ENCODE results near the gene TMEM63C. TPM values are rescaled to one million over a fixed set of nuclear protein-coding genes. Genes with fewer than 3 reads are reported as not detected.

Gene TMEM63C
- total and polyA plus RNA-seq, 8 donors = 0.14 to 8.8 (median 1.4) TPM; not detected in 2

DNA sequence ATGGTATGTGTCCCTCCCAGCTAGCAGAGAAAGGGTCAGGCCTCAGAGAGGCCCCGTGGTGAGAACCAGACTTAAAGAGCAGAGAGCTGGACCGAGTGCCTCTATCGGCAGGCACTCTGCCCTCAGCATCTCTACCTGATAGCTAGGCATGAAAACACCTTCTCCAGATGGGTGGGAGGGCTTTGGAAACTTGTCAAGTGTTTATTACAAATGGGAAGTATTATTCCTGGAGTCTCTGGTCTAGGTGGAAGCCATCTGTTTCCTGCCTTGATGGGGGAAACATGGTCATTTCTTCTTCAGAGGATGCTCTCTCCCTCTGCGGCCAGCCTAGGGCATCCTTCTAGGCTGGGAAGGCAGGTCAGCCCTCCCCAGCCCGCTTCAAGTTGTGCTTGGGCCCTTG is 2.3 kb downstream of the TMEM63C start:
- peak in 1 of 2 donors; percentile 21 for DNase-seq
- WGBS, 5 donors = 46 to 60% (median 51%) methylated on average over 4 to 5 of the region's 5 CpGs

GRCh38 chr14:77184396-77185092 is 2.9 kb downstream of the TMEM63C start:
- Histone ChIP-seq H3K27me3 (peaks cover 0 to 87% (median 38%) of the 10 kb centered on the region in 3 donors), H3K27ac (no peak overlapping the region), H3K9me3 (no peaks in the 10 kb centered on the region), H3K4me3 (no peak overlapping the region), H3K36me3 (no peaks in the 10 kb centered on the region), H3K4me1 (peaks cover 8 to 15% (median 13%) of the 10 kb centered on the region in 4 donors)
- TF ChIP-seq POLR2A (IDR thresholded peaks at IDR 0.05) = no peak
- TF ChIP-seq, protein P1, sequence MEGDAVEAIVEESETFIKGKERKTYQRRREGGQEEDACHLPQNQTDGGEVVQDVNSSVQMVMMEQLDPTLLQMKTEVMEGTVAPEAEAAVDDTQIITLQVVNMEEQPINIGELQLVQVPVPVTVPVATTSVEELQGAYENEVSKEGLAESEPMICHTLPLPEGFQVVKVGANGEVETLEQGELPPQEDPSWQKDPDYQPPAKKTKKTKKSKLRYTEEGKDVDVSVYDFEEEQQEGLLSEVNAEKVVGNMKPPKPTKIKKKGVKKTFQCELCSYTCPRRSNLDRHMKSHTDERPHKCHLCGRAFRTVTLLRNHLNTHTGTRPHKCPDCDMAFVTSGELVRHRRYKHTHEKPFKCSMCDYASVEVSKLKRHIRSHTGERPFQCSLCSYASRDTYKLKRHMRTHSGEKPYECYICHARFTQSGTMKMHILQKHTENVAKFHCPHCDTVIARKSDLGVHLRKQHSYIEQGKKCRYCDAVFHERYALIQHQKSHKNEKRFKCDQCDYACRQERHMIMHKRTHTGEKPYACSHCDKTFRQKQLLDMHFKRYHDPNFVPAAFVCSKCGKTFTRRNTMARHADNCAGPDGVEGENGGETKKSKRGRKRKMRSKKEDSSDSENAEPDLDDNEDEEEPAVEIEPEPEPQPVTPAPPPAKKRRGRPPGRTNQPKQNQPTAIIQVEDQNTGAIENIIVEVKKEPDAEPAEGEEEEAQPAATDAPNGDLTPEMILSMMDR (IDR thresholded peaks at IDR 0.05) = no peak
- no peak for TF ChIP-seq POLR2AphosphoS5 (IDR thresholded peaks at IDR 0.05)
- TF ChIP-seq EP300 (IDR thresholded peaks at IDR 0.05) = no peak
- peak in 1 of 2 donors; percentile 34 for DNase-seq
- WGBS, 5 donors = 36 to 48% (median 39%) methylated on average over 10 to 11 of the region's 11 CpGs
- intact Hi-C loops (cut with DNase I; ENCODE audit: low total_unique reads) = no loop called here

More for the DNA sequence above, 2.3 kb downstream of the TMEM63C start:
- intact Hi-C loops (cut with DNase I; ENCODE audit: low total_unique reads) = no loop called here
- TF ChIP-seq POLR2AphosphoS5 (IDR thresholded peaks at IDR 0.05) (no peak), EP300 (IDR thresholded peaks at IDR 0.05) (no peak), POLR2A (IDR thresholded peaks at IDR 0.05) (no peak)
- TF ChIP-seq, protein P1 (IDR thresholded peaks at IDR 0.05) = no peak
- Histone ChIP-seq H3K9me3 (no peaks in the 10 kb centered on the region), H3K27ac (no peak overlapping the region), H3K27me3 (peaks cover 0 to 91% (median 38%) of the 10 kb centered on the region in 3 donors), H3K4me3 (no peak overlapping the region), H3K36me3 (no peaks in the 10 kb centered on the region), H3K4me1 (peaks cover 8 to 15% (median 13%) of the 10 kb centered on the region in 4 donors)

DNA sequence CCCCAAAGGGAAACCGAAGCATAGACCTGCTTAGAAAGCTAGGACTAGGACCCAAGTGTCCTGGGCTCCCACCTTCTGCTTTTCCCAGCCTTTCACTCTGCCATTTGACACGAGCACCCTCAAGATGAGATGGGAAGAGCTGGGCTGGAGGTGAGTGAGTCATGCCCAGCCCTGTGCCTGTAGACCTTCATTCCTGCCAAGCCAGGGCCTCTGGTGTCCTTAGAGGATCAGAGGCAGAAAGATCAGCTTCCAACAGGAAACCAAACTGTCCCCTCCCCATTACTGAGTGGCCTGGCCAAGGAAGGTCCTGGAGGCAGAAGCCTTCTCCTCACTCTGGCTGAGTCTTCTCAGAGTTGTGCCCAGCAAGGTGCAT is 3.5 kb downstream of the TMEM63C start:
- Histone ChIP-seq H3K27me3 (peaks cover 0 to 83% (median 38%) of the 10 kb centered on the region in 3 donors), H3K9me3 (no peaks in the 10 kb centered on the region), H3K27ac (no peak overlapping the region), H3K4me1 (peaks cover 8 to 15% (median 13%) of the 10 kb centered on the region in 4 donors), H3K4me3 (no peak overlapping the region), H3K36me3 (no peaks in the 10 kb centered on the region)
- intact Hi-C loops (cut with DNase I; ENCODE audit: low total_unique reads) = no loop called here
- DNase-seq = no peak
- WGBS, 5 donors = 42 to 67% (median 60%) methylated on average over 2 of the region's 2 CpGs
- TF ChIP-seq, protein P1 (IDR thresholded peaks at IDR 0.05) = no peak
- TF ChIP-seq POLR2A (IDR thresholded peaks at IDR 0.05) = no peak
- no peak for TF ChIP-seq POLR2AphosphoS5 (IDR thresholded peaks at IDR 0.05)
- TF ChIP-seq EP300 (IDR thresholded peaks at IDR 0.05) = no peak

GRCh38 chr14:77186911-77187648 is 5.5 kb downstream of the TMEM63C start:
- DNase-seq = peak; percentile 47 to 62
- no peak for TF ChIP-seq EP300 (IDR thresholded peaks at IDR 0.05)
- TF ChIP-seq, protein P1 (IDR thresholded peaks at IDR 0.05) = no peak
- TF ChIP-seq POLR2A (IDR thresholded peaks at IDR 0.05) = no peak
- TF ChIP-seq POLR2AphosphoS5 (IDR thresholded peaks at IDR 0.05) = no peak
- Histone ChIP-seq H3K27ac (no peak overlapping the region), H3K4me1 (peaks cover 2 to 5% (median 4%) of the 10 kb centered on the region in 4 donors), H3K27me3 (peaks cover 0 to 63% (median 23%) of the 10 kb centered on the region in 3 donors), H3K4me3 (no peak overlapping the region), H3K9me3 (no peaks in the 10 kb centered on the region), H3K36me3 (no peaks in the 10 kb centered on the region)
- 29 to 45% (median 43%) methylated on average over 8 to 15 of the region's 15 CpGs for WGBS, 5 donors
- intact Hi-C loops (cut with DNase I; ENCODE audit: low total_unique reads) = no loop called here
